SJCRH30 (cell line): ENCODE data around the gene CGB8. TPM values are rescaled to one million over a fixed set of nuclear protein-coding genes. Genes with fewer than 3 reads are reported as not detected.
"Not testable (repeated sequence)": the region's sequence is repeated elsewhere in the genome, so short reads cannot be mapped to it uniquely, and the experiment has no call there.

ENCODE experiments used
- DNase-seq, 2 experiments: peaks; one replicate each; pipeline ENCODE4 v3.0.0-alpha.2; 2015 to 2020
- H3K27ac ChIP-seq: fragments of 250-450 bp; sonication (Bioruptor Pico); 2 replicates; pipeline ENCODE4 v1.5.1; 2020; ENCODE audit warnings: mild to moderate bottlenecking, moderate library complexity
- H3K27me3 ChIP-seq: fragments of 250-450 bp; sonication (Bioruptor Pico); 2 replicates; pipeline ENCODE4 v1.5.1; 2020; ENCODE audit warnings: mild to moderate bottlenecking, moderate library complexity
- H3K36me3 ChIP-seq: fragments of 250-450 bp; sonication (Bioruptor Pico); 2 replicates; pipeline ENCODE4 v1.5.1; 2020; ENCODE audit warnings: mild to moderate bottlenecking, moderate library complexity
- H3K4me1 ChIP-seq: fragments of 250-450 bp; sonication (Bioruptor Pico); 2 replicates; pipeline ENCODE4 v1.5.1; 2020; ENCODE audit warnings: mild to moderate bottlenecking, moderate library complexity
- H3K4me3 ChIP-seq: fragments of 250-450 bp; sonication (Bioruptor Pico); 2 replicates; pipeline ENCODE4 v1.5.1; 2020; ENCODE audit warnings: mild to moderate bottlenecking, moderate library complexity
- H3K9me3 ChIP-seq: fragments of 250-450 bp; sonication (Bioruptor Pico); replicated peaks from 2 replicates; pipeline ENCODE4 v1.5.1; 2020; ENCODE audit warnings: mild to moderate bottlenecking, moderate library complexity
- total RNA-seq: library from RNA; depleted of rRNA; stranded (reverse); fragments of >200 nt; shearing (Covaris generic); gene quantifications from 2 replicates; pipeline ENCODE4 v1.2.3, GENCODE V29; 2014; rRNA removed

The CGB8 gene
- not detected in 2 replicates for total RNA-seq

DNA sequence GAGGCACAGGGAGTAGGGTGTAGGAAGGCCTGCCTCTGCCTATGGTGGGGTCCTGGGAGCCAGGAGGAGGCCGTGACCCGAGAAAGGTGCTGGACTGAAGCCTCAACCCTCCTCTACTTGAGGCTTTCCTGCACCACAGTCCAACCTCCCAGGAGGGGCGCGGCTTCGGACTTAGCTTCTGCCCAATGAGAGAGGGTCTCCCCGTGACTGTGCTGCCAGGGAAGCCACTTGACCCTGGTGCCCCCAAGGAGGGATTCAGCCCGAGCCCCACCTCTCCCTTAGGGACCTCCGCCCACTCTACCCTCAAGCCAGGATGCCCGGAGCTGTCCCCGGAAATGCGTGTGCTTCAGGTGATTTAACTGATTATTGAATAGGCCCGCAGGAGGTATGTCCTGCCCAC, at the start of gene CGB8:
CGB8 (minus strand) TSS at position 101 of the 400 bp plus-strand sequence. CDS start 372 bp downstream, outside the sequence.
- not testable (repeated sequence) for H3K9me3 ChIP-seq, H3K27ac ChIP-seq, H3K4me1 ChIP-seq, DNase-seq, H3K36me3 ChIP-seq, H3K27me3 ChIP-seq, H3K4me3 ChIP-seq

DNA sequence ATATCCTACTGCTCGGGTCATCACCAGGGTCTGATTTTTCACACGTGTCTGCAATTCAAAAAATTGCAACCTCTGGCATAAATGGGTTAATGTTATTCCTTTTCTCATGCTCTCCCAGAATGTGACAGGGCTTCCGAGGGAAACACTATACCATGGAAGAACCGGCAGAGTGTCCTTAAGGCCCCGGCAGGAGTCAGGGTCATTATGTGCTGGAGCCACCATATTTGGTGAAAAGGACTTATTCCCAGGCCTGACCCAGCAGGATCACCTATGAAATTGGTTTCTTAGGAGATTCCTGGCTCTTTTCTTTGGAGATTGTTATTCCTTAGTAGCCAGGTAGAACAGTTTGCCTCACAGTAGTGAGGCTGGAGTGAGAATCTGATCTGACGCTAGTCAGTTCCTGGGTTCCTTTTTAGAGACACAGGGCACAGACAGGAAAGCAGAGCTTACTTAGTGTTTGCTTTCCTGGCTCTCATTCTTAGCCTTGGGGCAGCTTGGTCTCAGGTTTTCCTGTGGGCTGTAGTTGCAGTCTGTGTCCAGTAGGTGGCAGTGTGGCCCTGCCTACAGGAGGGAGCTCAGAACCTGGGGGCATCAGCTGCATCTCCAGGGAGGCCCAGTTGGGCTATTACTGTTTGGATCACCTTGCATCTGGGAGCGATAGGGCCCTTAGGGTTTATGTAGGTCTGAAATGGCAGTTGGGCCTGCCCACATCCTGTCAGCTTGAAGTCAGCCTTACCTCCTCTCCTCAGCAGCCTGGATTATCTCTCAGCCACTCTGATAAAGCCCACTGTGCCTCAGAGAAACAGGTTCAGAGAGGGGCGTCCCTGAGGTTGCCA, 48.8 kb upstream of the CGB8 start:
- Histone ChIP-seq H3K4me1 (no peaks in the 10 kb centered on the region), H3K9me3 (no peaks in the 10 kb centered on the region), H3K27me3 (no peaks in the 10 kb centered on the region), H3K27ac (no peak overlapping the region), H3K36me3 (peaks cover 74% of the 10 kb centered on the region), H3K4me3 (no peak overlapping the region)
- peak; percentile 69 to 87 for DNase-seq

DNA sequence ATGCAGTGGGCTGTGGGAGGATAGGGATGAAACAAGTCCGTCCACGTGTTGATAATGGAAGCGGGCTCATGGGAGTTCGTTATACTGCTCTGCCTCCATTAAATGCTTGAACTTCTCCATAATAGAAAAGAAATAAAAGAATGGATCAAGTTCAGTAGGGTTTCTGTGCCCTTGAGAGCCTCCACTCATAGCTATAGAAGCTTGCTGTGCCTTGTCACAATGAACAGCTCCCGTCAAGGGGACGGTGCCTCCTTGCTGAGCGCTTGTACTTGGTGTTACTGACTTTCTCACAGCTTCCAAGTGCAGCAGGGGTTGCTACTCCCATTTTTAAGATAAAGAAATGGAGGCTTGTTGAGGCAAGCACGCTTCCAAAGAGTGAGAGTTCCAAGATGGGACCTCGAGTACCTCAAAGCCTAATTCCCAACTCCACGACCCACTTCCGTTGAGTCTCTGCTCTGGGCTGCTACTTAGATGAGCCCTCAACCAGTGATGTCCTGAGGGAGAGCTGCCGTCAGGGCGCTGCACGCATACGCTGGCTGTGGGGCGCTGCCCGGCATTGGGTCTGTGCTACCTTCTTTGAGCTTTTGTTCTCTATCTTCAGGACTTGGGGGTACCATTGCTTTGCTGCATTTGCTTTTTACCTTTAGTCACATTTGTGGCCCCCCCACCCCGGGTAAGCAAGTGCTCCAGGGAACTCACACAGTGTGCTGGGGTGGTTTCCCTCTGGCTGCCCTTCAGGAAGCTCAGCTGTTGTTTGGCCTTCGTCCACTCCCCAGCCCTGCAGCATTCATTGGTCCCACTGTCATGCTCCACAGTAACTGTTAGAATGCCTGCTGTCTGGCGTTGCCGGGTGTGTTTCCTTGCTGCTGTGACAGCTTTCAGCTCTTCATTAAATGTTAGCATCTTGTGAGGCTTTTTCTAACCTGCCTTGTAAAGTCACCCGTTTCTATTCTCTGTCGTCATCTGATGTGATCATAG, 45.9 kb upstream of the CGB8 start:
- H3K4me3 ChIP-seq = no peak overlapping the region
- no peaks in the 10 kb centered on the region for H3K27me3 ChIP-seq
- no peaks in the 10 kb centered on the region for H3K4me1 ChIP-seq
- DNase-seq = no peak
- H3K9me3 ChIP-seq = no peaks in the 10 kb centered on the region
- H3K36me3 ChIP-seq = peaks cover 82% of the 10 kb centered on the region
- H3K27ac ChIP-seq = no peak overlapping the region

DNA sequence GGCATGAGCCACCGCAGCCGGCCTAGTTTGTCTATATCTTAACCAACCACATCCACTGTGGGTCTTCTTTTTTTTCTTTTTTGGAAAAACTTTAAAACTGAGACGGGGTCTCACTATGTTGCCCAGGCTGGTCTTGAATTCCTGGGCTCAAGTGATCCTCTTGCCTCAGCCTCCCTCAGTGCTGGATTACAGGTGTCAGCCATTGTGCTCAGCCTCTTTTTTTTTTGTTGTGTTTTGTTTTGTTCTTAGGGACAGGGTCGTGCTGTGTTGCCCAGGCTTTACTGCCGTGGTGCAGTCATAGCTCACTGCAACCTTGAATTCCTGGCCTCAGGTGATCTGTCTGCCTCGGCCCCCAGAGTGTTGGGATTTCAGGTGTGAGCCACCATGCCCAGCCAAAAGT, 43.8 kb upstream of the CGB8 start:
- no peak overlapping the region for H3K4me3 ChIP-seq
- peaks cover 73% of the 10 kb centered on the region for H3K36me3 ChIP-seq
- H3K27ac ChIP-seq = no peak overlapping the region
- no peaks in the 10 kb centered on the region for H3K9me3 ChIP-seq
- no peak for DNase-seq
- H3K27me3 ChIP-seq = no peaks in the 10 kb centered on the region
- H3K4me1 ChIP-seq = no peaks in the 10 kb centered on the region

DNA sequence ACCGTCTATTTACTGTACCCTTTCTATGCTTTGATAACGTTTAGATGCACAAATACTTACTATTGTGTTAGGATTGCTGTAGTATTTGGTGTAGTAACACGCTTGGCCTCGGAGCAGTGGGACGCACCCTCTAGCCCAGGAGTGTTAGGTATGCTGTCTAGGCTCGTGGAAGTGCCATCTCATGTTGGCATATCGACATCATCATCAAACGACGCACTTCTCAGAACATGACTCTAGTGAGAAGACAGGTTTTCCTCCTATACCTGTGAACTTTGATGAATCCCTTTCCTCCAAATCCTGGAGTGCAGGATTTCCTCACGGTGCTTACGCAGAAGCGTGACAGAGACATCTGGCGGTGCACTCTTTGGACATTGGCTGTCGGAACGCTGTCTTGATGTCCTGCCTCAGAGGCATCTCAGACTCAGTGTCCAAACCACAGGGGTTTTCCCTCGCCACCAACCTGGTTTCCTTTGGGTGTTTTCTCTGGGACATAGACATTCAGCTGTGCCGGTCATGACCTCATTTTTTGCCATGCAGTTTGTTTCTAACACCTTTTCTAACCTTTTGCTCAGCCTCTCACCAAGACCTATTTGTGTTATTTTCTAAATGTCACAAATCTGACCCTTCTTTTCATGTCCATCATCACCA, 42.6 kb upstream of the CGB8 start:
- Histone ChIP-seq H3K36me3 (peaks cover 75% of the 10 kb centered on the region), H3K4me1 (peaks cover 3% of the 10 kb centered on the region; the same call in 1 of the 2 replicates), H3K9me3 (no peaks in the 10 kb centered on the region), H3K4me3 (no peak overlapping the region), H3K27ac (no peak overlapping the region), H3K27me3 (no peaks in the 10 kb centered on the region)
- DNase-seq = no peak

DNA sequence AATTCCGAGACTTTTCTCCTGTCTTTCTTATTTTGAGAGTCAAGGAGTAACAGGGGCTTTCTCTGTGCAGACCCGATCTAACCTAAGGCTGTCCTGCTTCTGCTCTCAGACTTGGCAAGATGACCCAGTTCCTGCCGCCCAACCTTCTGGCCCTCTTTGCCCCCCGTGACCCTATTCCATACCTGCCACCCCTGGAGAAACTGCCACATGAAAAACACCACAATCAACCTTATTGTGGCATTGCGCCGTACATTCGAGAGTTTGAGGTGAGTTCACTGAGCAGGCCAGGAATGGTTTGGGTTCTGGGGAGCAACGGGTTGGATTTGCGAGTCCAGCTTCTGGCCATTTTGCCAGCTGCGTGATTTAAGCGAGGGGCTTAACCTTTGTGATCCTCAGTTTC, 37.4 kb upstream of the CGB8 start:
- H3K9me3 ChIP-seq = no peaks in the 10 kb centered on the region
- peak overlapping the region; percentile 92 for H3K27ac ChIP-seq
- H3K27me3 ChIP-seq = no peaks in the 10 kb centered on the region
- no peak for DNase-seq
- peak overlapping the region; percentile 94 for H3K4me3 ChIP-seq
- peaks cover 38% of the 10 kb centered on the region for H3K36me3 ChIP-seq
- H3K4me1 ChIP-seq = peaks cover 5% of the 10 kb centered on the region; the same call in 1 of the 2 replicates

DNA sequence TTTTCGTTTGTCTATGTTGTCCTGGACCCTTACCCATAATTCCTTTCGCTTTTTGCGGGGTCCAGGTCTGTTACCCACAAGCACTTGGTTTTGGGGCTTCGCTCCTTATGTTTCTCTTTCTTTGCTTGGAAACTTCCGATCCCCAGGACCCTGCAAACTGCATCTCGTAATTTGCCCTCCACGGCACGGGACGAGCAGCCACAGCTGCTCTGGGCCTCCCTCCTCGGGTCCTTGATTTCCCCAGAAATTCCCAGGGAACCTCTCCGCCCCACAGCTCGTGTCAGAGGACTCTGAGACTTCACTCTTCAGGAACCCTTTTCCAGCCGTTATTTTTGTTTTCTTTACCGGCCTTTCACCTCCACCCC, 36.9 kb upstream of the CGB8 start:
- Histone ChIP-seq H3K4me1 (peaks cover 5% of the 10 kb centered on the region; the same call in 1 of the 2 replicates), H3K36me3 (peaks cover 33% of the 10 kb centered on the region), H3K27ac (peak overlapping the region; percentile 92), H3K9me3 (no peaks in the 10 kb centered on the region), H3K27me3 (no peaks in the 10 kb centered on the region), H3K4me3 (peak overlapping the region; percentile 94)
- DNase-seq = no peak

DNA sequence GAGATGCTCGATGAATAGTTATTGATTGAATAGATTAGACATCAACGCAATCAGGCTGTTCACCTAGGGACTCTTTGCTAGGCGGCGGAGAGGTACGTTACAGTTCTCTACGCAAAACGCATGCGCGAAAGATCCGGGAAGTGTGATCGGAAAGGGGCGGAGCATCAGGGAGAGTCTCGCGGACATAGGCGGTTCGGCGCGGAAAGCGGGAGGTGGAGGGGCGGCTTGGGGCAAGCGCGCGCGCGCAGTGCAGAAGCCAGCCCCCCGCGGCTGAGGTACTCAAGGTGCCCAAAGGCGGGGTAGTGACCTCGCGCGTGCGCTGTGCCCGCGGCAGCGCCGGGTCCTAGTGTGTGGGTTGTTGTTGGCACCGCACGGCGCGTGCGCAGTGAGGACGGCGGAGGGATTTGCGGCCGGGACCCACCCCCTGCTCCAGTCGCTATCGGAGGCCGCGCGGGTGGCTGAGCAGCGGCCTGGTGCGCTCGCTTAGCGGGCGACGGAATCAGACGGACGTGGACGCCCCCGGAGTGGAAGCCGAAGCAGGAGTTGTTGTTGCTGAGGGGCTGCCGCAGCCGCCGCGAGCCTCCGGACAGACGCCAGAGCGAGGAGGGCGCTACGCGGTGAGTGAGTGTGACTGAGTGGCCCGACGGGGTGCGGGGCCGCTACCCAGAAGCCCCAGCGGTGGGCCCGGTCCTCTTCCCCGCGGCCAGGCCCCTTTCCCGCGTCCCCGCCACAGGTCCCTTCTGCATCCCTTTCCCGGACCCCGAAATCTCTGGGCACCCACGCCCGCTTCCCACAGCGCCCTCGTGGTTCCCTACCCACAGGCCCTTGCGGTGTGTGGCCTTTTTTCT, 36.3 kb upstream of the CGB8 start, which contains the start of gene SNRNP70:
SNRNP70 (plus strand) TSS at position 432 of the 848 bp plus-strand sequence. CDS start 964 bp downstream, outside the sequence.
- peak; percentile 99 for DNase-seq
- Histone ChIP-seq H3K4me3 (peak within 1 kb of the TSS; percentile 94), H3K9me3 (no peaks in the 10 kb centered on the region), H3K36me3 (peaks cover 27% of the 10 kb centered on the region), H3K27me3 (no peaks in the 10 kb centered on the region), H3K4me1 (peaks cover 5% of the 10 kb centered on the region; the same call in 1 of the 2 replicates), H3K27ac (peak within 1 kb of the TSS; percentile 92)

DNA sequence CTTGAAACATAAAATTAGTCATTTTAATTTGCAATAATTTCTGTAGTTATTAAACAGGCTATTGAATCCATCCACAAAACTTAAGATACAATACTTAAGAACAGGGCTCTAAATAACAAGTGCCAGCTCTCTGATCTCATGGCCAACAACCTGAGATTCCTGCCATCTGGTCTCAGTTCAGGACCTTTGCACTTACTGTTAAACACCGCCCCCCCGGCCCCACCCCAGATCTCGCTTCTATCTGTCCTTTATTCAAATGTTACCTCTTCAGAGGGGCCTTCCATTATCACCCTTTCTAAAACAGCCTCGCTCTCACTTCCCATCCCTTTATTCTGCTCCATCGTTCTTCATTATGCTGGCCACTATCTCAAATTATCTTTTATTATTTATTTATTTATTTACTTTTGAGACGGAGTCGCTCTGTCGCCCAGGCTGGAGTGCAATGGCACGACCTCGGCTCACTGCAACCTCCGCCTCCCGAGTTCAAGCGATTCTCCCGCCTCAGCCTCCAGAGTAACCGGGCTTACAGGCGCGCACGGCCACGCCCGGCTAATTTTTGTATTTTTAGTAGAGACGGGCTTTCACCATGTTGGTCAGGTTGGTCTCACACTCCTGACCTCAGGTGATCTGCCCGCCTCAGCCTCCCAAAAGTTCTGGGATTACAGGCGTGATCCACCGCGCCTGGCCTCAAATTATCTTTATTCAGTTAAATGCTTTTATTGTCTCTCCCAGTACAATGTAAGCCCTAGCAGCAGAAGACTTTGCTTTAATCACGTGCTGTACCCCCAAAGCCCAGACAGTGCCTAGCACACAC, 35.5 kb upstream of the CGB8 start:
- Histone ChIP-seq H3K4me3 (peak overlapping the region; percentile 94), H3K27me3 (no peaks in the 10 kb centered on the region), H3K4me1 (peaks cover 5% of the 10 kb centered on the region; the same call in 1 of the 2 replicates), H3K9me3 (no peaks in the 10 kb centered on the region), H3K27ac (peak overlapping the region; percentile 92), H3K36me3 (peaks cover 23% of the 10 kb centered on the region)
- DNase-seq = no peak

DNA sequence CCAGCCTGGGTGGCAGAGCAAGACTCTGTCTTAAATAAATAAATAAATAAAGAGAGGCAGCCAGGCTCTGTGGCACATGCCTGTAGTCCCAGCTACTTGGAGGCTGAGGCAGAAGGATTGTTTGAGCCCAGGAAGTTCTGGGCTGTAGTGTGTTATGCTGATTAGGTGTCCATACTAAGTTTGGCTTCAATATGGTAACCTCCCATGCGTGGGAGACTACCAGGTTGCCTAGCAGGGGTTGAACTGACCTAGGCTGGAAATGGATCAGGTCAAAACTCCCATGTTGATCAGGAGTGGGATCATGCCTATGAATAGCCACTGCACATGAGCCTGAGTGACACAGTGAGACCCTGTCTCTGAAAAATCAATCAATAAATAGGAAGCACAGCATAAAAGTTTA, 32.4 kb upstream of the CGB8 start:
- Histone ChIP-seq H3K27ac (no peak overlapping the region), H3K4me1 (no peaks in the 10 kb centered on the region; the same call in 1 of the 2 replicates), H3K4me3 (no peak overlapping the region), H3K36me3 (peaks cover under 1% of the 10 kb centered on the region; the same call in 1 of the 2 replicates), H3K27me3 (no peaks in the 10 kb centered on the region), H3K9me3 (no peaks in the 10 kb centered on the region)
- DNase-seq = no peak

DNA sequence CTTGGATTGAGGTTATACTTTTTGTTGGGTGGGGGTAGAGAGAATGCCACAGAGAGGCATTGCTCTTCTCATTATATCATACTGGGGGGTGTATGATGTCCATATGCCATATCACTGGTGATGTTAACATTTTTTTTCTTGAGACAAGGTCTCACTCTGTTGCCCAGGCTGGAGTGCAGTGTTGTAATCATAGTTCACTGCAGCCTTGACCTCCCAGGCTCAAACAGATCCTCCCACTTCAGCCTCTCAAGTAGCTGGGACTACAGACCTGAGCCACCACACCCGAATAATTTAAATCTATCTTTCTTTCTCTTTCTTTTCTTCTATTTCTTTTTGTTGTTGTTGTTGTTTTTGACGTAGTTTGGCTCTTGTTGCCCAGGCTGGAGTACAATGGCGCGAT, 31.5 kb upstream of the CGB8 start:
- Histone ChIP-seq H3K27ac (no peak overlapping the region), H3K4me3 (no peak overlapping the region), H3K9me3 (no peaks in the 10 kb centered on the region), H3K4me1 (no peaks in the 10 kb centered on the region), H3K27me3 (no peaks in the 10 kb centered on the region), H3K36me3 (no peaks in the 10 kb centered on the region)
- DNase-seq = no peak

DNA sequence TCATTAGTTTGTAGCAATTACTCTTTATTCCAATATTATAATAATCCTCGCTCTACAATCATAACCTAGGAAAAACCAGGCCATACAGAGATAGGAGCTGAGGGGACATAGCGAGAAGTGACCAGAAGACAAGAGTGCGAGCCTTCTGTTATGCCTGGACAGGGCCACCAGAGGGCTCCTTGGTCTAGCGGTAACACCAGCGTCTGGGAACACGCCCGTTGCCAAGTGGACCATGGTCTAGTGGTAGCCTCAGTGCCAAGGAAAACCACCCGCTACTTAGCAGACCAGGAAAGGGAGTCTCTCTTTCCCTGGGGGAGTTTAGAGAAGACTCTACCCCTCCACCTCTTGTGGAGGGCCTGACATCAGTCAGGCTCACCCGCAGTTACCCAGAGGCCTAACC, 26.0 kb upstream of the CGB8 start:
- not testable (repeated sequence) for H3K4me1 ChIP-seq, H3K27me3 ChIP-seq
- peak; percentile 70 to 71 for DNase-seq

More for the DNA sequence above, 26.0 kb upstream of the CGB8 start:
- H3K4me3 ChIP-seq, H3K27ac ChIP-seq, H3K9me3 ChIP-seq, H3K36me3 ChIP-seq: not testable (repeated sequence)
